GM13977 (cell line): Measurements from ENCODE around the gene LHX5.

Experiments
- DNase-seq: peaks from one replicate; pipeline ENCODE4 v3.0.0; 2012; ENCODE audit warnings: low spot score
- in situ Hi-C: fragments of 300-500 bp; cut with MboI; formaldehyde crosslinking; loops from one replicate; pipeline ENCODE4 v1.12.0; 2022; ENCODE audit warnings: low sequenced_read_pairs, low pct_unique_long_range_greater_than_20kb, mixed read lengths, inconsistent platforms; ENCODE audit not compliant: unreplicated experiment
- TF ChIP-seq, protein P1 (sequence below): IDR thresholded peaks from 2 replicates; pipeline ENCODE4 v1.5.1; 2012; ENCODE audit warnings: mild to moderate bottlenecking, control low read depth; ENCODE audit not compliant: insufficient read depth; ENCODE audit errors: extremely low read depth, missing control alignments

LHX5 gene

DNA sequence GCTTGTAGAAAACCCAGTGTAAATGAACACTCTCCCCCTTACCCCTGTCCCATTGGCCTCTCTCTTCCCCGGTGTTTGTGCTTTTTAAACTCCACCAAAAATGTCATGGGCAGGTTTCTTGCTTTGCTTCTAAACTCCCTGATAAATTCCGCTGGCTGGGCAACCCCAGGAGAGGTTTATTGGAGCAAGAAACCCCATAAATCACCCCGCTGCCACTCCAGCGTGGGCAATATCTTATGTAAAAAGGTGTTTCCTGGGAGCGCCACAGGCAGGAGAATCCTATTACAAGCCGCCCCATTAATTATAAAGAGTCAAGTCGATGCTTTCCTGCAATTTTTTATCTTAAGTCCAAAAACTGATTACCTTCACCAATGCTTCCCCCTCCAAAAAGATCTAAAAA lies 22.8 kb downstream of the LHX5 start:
- no peak for DNase-seq
- in situ Hi-C loops = loop anchor here (25.0 kb wide), 1 partner anchor 463 kb away; no protein-coding TSS in a partner anchor
- TF ChIP-seq, protein P1, sequence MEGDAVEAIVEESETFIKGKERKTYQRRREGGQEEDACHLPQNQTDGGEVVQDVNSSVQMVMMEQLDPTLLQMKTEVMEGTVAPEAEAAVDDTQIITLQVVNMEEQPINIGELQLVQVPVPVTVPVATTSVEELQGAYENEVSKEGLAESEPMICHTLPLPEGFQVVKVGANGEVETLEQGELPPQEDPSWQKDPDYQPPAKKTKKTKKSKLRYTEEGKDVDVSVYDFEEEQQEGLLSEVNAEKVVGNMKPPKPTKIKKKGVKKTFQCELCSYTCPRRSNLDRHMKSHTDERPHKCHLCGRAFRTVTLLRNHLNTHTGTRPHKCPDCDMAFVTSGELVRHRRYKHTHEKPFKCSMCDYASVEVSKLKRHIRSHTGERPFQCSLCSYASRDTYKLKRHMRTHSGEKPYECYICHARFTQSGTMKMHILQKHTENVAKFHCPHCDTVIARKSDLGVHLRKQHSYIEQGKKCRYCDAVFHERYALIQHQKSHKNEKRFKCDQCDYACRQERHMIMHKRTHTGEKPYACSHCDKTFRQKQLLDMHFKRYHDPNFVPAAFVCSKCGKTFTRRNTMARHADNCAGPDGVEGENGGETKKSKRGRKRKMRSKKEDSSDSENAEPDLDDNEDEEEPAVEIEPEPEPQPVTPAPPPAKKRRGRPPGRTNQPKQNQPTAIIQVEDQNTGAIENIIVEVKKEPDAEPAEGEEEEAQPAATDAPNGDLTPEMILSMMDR = no peak

DNA sequence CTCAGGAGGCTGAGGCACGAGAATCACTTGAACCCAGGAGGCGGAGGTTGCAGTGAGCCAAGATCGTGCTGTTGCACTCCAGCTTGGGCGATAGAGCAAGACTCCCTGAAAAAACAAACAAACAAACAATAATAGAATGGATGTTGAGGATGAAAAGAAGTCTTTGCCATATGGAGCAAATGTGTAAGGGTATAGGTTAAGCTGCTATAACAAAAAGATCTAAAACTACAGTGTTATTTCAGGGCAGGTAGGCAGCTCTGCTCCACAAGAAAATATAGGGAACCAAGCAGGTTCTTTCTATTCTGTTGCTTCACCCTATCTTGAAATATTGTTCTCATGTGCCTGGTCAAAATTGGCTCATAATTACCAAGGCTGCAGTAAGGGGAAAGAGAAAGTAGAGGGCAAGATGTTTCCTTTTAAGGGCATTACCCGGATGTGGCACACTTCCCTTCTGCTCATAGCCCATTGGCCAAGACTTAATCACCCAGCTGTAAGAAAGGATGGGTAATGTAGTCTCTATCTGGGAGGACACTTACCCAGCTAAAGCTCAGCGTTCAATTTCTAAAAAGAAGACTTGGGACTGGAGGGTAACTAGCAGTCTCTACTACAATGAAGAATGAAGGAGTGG lies 26.0 kb downstream of the LHX5 start:
- in situ Hi-C loops = loop anchor here (25.0 kb wide), 1 partner anchor 467 kb away; no protein-coding TSS in a partner anchor
- TF ChIP-seq, protein P1 = no peak
- no peak for DNase-seq

DNA sequence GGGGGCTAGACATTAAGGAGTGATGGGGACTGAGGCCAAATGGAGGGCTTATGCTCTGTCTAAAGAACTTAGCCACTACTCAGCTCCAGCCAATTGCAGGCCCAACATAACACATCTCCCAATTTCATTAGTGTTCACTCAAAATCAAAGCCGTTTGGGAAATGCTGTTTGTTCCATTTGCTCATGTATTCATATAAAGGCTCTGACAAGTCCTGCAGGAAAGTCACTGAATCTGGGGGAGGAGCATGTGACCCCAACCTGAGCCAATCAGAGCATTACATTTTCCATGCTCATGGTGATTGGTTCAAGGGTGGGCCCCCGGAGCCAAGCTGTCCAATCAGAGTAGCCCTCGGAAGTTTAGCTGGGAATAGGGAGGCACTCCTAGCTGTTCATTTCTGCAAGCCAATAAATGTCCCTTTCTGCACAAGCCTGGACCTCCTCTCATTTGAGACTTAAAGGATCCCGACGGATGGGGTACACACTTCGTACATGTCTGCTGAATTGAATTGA lies 28.6 kb downstream of the LHX5 start:
- TF ChIP-seq, protein P1 = no peak
- in situ Hi-C loops = loop anchor here (25.0 kb wide), 1 partner anchor 469 kb away; no protein-coding TSS in a partner anchor
- no peak for DNase-seq

DNA sequence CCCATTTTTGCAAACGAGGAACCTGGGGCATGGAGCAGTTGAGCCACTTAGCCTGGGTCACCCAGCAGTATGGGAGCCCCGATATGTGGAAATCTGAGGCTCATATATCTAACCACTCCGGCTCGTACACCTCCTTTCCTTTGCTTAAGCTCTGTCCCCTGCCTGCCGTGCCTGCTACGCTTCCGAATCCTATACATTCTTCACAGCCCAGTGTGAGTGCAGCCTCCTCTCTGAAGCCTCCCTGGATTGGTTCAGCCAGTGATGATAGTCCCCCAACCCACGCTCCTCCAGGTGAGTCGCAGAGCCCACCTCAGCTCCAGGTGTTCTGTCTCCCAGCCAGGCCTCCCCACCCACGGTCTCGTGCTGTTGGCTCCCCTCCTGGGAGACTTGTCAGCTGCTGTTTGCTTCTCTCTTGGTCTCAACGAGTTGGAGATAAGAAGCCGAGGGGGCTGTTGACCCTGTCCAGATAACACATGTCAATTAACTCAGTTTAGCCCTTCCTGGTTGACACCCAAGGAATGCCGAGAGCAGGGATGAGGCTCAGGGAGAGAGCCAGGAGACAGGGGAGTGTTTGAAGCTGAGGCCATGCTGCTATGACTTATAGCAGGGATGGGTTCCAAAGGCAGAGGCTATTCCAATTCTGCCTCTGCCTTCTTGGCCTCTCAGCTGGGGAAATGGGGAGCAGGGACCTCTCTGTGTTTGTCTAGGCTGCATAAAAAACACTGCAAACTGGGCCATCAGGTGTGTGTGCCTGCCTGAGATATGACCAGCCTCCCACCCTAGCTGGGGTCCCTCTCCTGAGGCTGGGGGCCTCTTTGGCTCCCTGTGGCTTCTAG lies 30.5 kb downstream of the LHX5 start:
- no peak for DNase-seq
- TF ChIP-seq, protein P1 = no peak
- in situ Hi-C loops = loop anchor here (25.0 kb wide), 1 partner anchor 471 kb away; no protein-coding TSS in a partner anchor

DNA sequence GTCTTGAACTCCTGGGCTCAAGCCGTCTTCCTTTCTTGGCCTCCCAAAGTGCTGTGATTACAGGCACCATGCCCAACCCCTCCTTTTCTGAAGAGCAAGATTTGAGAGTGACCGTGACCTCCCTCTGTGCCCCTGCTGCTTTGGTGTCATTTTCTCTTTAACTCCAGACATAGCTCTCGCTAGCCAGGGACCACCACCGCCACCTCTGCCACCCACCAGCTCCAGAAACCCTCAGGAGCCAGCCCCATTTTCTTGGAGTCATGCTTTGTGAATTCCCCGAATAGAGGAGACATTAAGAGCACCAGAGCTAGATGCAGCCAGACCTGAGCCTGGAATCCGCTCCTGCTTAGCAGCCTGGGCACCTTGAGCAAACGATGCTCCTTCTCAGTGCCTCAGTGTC lies 31.3 kb downstream of the LHX5 start:
- no peak for DNase-seq
- TF ChIP-seq, protein P1 = no peak
- in situ Hi-C loops = loop anchor here (25.0 kb wide), 1 partner anchor 472 kb away; no protein-coding TSS in a partner anchor

DNA sequence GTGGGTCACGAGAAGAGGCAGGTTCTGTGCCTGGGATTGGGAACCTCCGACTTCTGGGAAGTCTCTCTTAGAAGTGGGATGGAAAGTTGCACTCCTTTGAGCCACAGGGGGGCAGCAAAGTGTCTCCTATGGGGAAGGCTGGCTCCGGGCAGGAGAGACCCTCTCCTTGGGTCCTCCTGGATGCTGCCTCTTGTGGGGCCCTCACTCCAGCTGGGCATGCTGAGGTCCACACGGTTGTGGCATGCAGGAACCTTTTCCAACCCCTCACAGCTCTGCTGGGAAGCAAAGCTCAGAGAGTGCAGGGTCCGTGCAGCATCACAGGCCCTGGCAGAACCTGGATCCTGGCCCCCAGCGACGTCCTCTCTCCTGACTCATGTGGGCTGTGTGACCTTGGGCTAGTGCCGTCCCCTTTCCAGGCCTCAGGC lies 32.1 kb downstream of the LHX5 start:
- TF ChIP-seq, protein P1 = peak; percentile 58
- in situ Hi-C loops = loop anchor here (25.0 kb wide), 1 partner anchor 473 kb away; no protein-coding TSS in a partner anchor
- no peak for DNase-seq
